Panc1 (cell line): ENCODE measurements around the gene SCN8A. TPM values are rescaled to one million over a fixed set of nuclear protein-coding genes. Genes with fewer than 3 reads are reported as not detected.

Source experiments
- ATAC-seq: fragments of 200-7000 bp; cut with Tn5 transposase; 2 replicates; pipeline ENCODE4 v1.9.1; 2020; ENCODE audit warnings: mild to moderate bottlenecking, moderate library complexity
- BruUV-seq: library from RNA; stranded (reverse); fragments of 400-500 nt; replicated peaks from 2 replicates; lab custom pipeline; 2021; lab: Mats Ljungman, UMichigan
- CTCF ChIA-PET: fragments of 300-600 bp; sonication (Branson Sonifier 250); formaldehyde crosslinking; loops from one replicate; lab custom pipeline; 2022; ENCODE audit warnings: antibody characterized with exemption; lab: Charles Lee
- POLR2A ChIA-PET: fragments of 300-600 bp; sonication (Branson Sonifier 250); formaldehyde crosslinking; loops from one replicate; lab custom pipeline; 2022; ENCODE audit warnings: antibody characterized with exemption; lab: Charles Lee
- DNase-seq: peaks from one replicate; pipeline ENCODE4 v3.0.0-alpha.2; 2010; ENCODE audit warnings: low read depth, low spot score
- H3K27ac ChIP-seq: 2 replicates; pipeline ENCODE4 v1.5.1; 2011; ENCODE audit warnings: mild to moderate bottlenecking, low read length, inconsistent platforms
- H3K27me3 ChIP-seq: fragments of 200-500 bp; sonication (Bioruptor generic); 2 replicates; pipeline ENCODE4 v1.6.0; 2014; ENCODE audit warnings: low read length, inconsistent platforms; ENCODE audit not compliant: control insufficient read depth, insufficient read depth
- H3K36me3 ChIP-seq: fragments of 200-500 bp; sonication (Bioruptor generic); 2 replicates; pipeline ENCODE4 v1.5.1; 2014; ENCODE audit warnings: inconsistent platforms, mild to moderate bottlenecking, low read length, moderate library complexity; ENCODE audit not compliant: control insufficient read depth, insufficient read depth
- H3K4me1 ChIP-seq: 2 replicates; pipeline ENCODE4 v1.5.1; 2011; ENCODE audit warnings: inconsistent platforms, mild to moderate bottlenecking, low read length, moderate library complexity; ENCODE audit not compliant: control insufficient read depth, insufficient read depth
- H3K4me3 ChIP-seq, 2 experiments: 2 replicates each; pipeline ENCODE4 v1.5.1; 2011 to 2012; ENCODE audit warnings: low read depth in 2 of 2, low read length in 2 of 2, mild to moderate bottlenecking in 2 of 2, inconsistent platforms in 1 of 2, moderate library complexity in 1 of 2
- H3K9me3 ChIP-seq: fragments of 200-500 bp; sonication (Bioruptor generic); 2 replicates; pipeline ENCODE4 v1.5.1; 2014; ENCODE audit warnings: low read depth, mild to moderate bottlenecking, inconsistent platforms, low read length, moderate library complexity; ENCODE audit not compliant: control insufficient read depth, insufficient read depth
- POLR2AphosphoS5 ChIP-seq: IDR thresholded peaks from 2 replicates; pipeline ENCODE4 v1.6.1; 2012; ENCODE audit warnings: mild to moderate bottlenecking, low read depth, low read length, moderate library complexity
- SIN3A ChIP-seq: IDR thresholded peaks from 2 replicates; pipeline ENCODE4 v1.6.1; 2012; ENCODE audit warnings: low read depth, mild to moderate bottlenecking, low read length, moderate library complexity, borderline replicate concordance; ENCODE audit not compliant: insufficient read depth
- TCF7L2 ChIP-seq: IDR thresholded peaks from 2 replicates; pipeline ENCODE4 v1.6.1; 2011; ENCODE audit warnings: mild to moderate bottlenecking, low read depth, low read length, inconsistent platforms
- in situ Hi-C: cut with HindIII; loops from 2 replicates; pipeline ENCODE4 v1.10.0; 2016; ENCODE audit warnings: low sequenced_read_pairs, low pct_unique_long_range_greater_than_20kb
- intact Hi-C: fragments of 100-400 bp; cut with micrococcal nuclease; formaldehyde crosslinking; loops from one replicate; pipeline ENCODE4 v1.10.0; 2022; ENCODE audit not compliant: unreplicated experiment
- total RNA-seq: library from RNA; stranded (reverse); gene quantifications from one replicate; pipeline ENCODE4 v1.2.1, GENCODE V29; 2021; ENCODE audit not compliant: unreplicated experiment
- TF ChIP-seq, protein P1 (sequence below), 2 experiments: IDR thresholded peaks; 2 replicates each; pipeline ENCODE4 v1.6.1; 2011 to 2012; ENCODE audit warnings: low read depth in 2 of 2, control low read depth in 1 of 2, low read length in 1 of 2, mild to moderate bottlenecking in 1 of 2, moderate library complexity in 1 of 2; ENCODE audit not compliant: insufficient read depth in 1 of 2
- TF ChIP-seq, protein P2 (sequence below): fragments of 450-650 bp; IDR thresholded peaks from 2 replicates; pipeline ENCODE4 v1.5.1; 2017; ENCODE audit warnings: mild to moderate bottlenecking

SCN8A gene
- total RNA-seq, 1 experiment from 2014 or later: 8.6 TPM

DNA sequence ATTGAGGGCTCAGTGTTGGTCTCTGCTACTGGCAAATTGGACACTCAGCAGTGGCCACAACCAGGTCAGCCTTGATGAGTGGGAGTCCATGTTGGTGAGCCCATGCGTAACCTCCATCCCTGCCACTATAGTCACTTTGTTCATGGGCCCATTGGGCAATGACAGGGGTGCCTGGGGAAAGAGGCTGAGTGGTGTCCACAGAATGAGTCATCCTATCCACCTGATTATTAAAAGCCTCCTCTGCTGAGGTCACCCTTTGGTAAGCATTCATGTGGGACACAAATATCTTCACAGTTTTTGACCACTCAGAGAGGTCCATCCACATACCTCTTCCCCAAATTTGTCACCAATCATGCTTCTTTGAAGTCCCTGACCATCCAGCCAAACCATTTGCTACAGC is 207.5 kb downstream of the SCN8A start:
- no peak overlapping the region for H3K4me3 ChIP-seq
- no peaks in the 10 kb centered on the region for H3K36me3 ChIP-seq
- no peaks in the 10 kb centered on the region for H3K27me3 ChIP-seq
- in situ Hi-C loops: no loop called here
- ATAC-seq (no peak), DNase-seq (no peak)
- H3K9me3 ChIP-seq: no peaks in the 10 kb centered on the region
- H3K27ac ChIP-seq: no peak overlapping the region
- ChIA-PET POLR2A (interaction anchor here (0.5 kb wide), 1 partner anchor 114 kb away, joined by 3 read pairs; no protein-coding TSS in a partner anchor), CTCF (no interaction called here)
- intact Hi-C loops: no loop called here
- H3K4me1 ChIP-seq: no peaks in the 10 kb centered on the region
- BruUV-seq: no TSS peak
- TF ChIP-seq SIN3A (no peak), POLR2AphosphoS5 (no peak), TCF7L2 (no peak)
- TF ChIP-seq, protein P1, sequence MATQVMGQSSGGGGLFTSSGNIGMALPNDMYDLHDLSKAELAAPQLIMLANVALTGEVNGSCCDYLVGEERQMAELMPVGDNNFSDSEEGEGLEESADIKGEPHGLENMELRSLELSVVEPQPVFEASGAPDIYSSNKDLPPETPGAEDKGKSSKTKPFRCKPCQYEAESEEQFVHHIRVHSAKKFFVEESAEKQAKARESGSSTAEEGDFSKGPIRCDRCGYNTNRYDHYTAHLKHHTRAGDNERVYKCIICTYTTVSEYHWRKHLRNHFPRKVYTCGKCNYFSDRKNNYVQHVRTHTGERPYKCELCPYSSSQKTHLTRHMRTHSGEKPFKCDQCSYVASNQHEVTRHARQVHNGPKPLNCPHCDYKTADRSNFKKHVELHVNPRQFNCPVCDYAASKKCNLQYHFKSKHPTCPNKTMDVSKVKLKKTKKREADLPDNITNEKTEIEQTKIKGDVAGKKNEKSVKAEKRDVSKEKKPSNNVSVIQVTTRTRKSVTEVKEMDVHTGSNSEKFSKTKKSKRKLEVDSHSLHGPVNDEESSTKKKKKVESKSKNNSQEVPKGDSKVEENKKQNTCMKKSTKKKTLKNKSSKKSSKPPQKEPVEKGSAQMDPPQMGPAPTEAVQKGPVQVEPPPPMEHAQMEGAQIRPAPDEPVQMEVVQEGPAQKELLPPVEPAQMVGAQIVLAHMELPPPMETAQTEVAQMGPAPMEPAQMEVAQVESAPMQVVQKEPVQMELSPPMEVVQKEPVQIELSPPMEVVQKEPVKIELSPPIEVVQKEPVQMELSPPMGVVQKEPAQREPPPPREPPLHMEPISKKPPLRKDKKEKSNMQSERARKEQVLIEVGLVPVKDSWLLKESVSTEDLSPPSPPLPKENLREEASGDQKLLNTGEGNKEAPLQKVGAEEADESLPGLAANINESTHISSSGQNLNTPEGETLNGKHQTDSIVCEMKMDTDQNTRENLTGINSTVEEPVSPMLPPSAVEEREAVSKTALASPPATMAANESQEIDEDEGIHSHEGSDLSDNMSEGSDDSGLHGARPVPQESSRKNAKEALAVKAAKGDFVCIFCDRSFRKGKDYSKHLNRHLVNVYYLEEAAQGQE (IDR thresholded peaks at IDR 0.05; ENCODE audit: insufficient read depth in 1 of 2, low read depth in 2 of 2, low read length in 1 of 2): no peak
- TF ChIP-seq, protein P2, sequence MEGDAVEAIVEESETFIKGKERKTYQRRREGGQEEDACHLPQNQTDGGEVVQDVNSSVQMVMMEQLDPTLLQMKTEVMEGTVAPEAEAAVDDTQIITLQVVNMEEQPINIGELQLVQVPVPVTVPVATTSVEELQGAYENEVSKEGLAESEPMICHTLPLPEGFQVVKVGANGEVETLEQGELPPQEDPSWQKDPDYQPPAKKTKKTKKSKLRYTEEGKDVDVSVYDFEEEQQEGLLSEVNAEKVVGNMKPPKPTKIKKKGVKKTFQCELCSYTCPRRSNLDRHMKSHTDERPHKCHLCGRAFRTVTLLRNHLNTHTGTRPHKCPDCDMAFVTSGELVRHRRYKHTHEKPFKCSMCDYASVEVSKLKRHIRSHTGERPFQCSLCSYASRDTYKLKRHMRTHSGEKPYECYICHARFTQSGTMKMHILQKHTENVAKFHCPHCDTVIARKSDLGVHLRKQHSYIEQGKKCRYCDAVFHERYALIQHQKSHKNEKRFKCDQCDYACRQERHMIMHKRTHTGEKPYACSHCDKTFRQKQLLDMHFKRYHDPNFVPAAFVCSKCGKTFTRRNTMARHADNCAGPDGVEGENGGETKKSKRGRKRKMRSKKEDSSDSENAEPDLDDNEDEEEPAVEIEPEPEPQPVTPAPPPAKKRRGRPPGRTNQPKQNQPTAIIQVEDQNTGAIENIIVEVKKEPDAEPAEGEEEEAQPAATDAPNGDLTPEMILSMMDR: no peak

- Histone ChIP-seq H3K4me3 (no peak overlapping the region), H3K27me3 (no peaks in the 10 kb centered on the region), H3K36me3 (no peaks in the 10 kb centered on the region), H3K9me3 (no peaks in the 10 kb centered on the region), H3K27ac (no peak overlapping the region), H3K4me1 (no peaks in the 10 kb centered on the region)
- ChIA-PET POLR2A (no interaction called here), CTCF (no interaction called here)
- no TSS peak for BruUV-seq
- ATAC-seq: no peak
- TF ChIP-seq TCF7L2 (no peak), POLR2AphosphoS5 (no peak), SIN3A (no peak)
- TF ChIP-seq, protein P2: no peak
- TF ChIP-seq, protein P1 (IDR thresholded peaks at IDR 0.05; ENCODE audit: insufficient read depth in 1 of 2, low read depth in 2 of 2, low read length in 1 of 2): no peak
- in situ Hi-C loops (no loop called here), intact Hi-C loops (no loop called here)
- no peak for DNase-seq
Observed at GRCh38 chr12:51801027-51801426, 210.0 kb downstream of the SCN8A start.
